SK-MEL-5 (cell line): ENCODE data around the gene NFATC2. TPM values are rescaled to one million over a fixed set of nuclear protein-coding genes. Genes with fewer than 3 reads are reported as not detected.
A peak's percentile ranks its signal among the peaks of the same experiment; 100 is the strongest.

Experiments
- DNase-seq: peaks from one replicate; pipeline ENCODE4 v3.0.0-alpha.2; 2016; ENCODE audit warnings: low read depth, low spot score
- in situ Hi-C: cut with HindIII; loops from 2 replicates; pipeline ENCODE4 v1.10.0; 2016; ENCODE audit warnings: low sequenced_read_pairs, high pct_unique_total_duplicates, low pct_unique_long_range_greater_than_20kb
- total RNA-seq: library from RNA; depleted of rRNA; stranded (reverse); fragments of >200 nt; shearing (Covaris generic); gene quantifications from 2 replicates; pipeline ENCODE4 v1.2.3, GENCODE V29; 2014

NFATC2 gene
- total RNA-seq, 1 experiment from 2014 or later: 2.6 TPM

- no peak for DNase-seq
- in situ Hi-C loops: no loop called here
These were observed 33.7 kb downstream of the NFATC2 start for GRCh38 chr20:51508780-51509179.

DNA sequence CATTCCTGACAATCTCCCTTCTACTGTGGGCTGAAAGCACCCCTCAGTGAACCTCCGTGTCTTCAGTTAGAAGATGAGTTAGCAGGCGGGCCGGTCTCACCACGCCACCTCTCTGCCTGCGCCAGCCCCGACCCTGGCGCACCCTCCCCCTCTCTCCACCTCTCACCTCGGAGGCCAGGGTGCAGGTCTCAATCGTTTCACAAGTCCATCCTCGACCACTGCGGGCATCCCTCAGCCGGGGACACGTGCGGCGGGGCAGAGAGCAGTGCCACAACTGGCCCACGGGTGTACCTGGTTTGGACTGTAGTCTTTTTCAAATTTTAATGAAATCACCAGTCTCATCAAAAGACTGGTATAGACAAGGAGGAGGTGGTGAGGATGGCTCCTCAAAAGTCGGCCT is 34.4 kb downstream of the NFATC2 start:
- in situ Hi-C loops: no loop called here
- no peak for DNase-seq

DNA sequence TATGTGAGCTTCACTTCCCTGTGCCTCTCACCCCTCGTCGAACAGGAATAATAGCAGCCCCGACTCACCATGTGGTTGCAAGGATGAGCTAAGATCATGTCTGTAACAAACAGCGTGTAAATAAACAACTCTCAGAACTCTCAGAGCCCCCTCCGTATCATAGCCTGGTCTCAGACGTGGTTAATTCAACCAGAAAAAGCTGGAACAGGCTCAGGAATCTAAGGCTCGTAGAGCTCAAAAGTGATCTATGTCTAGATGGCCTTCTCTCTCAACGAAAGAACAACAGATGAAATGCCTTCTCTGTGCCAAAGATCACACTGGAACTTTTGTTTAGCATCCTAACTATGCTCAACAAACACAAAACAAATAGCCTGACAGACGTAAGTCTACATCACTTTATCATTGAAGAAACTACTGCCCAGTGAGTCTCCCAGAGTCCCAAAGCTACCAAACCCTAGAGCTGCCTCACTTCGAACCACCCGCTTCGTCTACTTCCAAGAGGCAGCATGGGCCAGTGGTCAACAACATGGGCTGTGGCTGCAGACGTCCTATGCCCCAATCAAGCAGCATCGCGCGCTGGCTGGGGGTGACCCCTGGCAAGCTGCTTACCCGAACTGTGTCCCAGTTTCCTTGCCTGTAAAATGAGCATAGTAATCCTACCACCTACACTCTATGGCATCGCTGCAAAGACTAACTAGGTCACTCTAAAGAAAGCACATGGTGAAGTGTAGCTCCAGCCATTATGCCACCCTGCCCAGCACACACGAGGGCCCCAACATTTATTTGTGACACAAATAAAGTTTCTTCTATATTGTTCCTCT is 35.1 kb downstream of the NFATC2 start:
- no peak for DNase-seq
- in situ Hi-C loops: no loop called here

DNA sequence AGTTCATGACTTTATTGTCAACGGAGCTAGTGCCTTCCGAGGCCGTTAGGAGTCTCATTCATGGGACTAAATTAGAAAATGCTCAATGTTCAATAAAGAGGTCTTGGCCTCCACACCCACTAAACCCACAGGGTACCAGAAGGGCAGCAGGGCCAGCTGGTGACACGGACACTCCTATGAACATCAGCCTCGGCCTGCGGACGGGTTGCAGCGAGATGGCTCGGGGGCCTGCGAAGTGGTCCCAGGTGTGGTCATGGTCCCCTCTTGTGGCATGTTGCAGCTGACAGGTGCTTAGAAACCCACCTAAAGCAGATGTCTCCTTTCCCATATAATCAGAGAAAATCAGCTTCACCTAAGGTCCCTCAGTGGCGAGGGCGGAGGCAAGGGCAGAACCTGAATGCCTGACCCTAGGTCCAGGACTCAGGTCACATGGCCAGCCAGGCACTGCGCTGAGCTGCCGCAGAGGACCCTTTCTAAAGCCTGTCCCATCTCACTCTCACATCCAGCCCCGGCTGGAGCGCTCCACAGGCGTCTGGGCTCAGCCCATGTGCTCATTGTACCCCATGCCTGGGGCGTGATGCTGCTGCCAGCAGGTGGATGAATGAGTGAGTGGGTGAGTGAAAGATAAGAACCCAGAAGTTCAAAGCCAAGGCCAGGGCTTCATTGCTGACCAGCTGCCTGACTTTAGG is 35.8 kb downstream of the NFATC2 start:
- in situ Hi-C loops: no loop called here
- DNase-seq: no peak

DNA sequence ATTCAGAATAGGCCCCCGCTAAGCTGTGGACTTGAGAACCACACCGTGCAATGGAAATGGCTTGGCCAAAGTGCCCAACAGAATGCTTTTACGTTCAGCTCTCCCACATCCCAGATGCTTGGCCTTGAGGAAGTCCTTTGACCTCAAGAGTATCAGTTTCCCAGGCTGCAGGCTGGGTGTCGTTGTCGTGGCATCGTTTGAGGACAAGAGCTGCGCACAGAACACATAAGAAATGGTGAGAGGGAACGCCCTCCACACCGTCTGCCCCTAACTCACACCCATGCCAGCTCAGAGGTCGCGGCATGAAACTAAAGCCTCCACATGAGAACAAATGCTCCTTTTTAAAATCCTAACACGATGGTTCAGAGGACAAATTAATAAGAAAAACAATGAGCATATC is 37.0 kb downstream of the NFATC2 start:
- no peak for DNase-seq
- in situ Hi-C loops: no loop called here

DNA sequence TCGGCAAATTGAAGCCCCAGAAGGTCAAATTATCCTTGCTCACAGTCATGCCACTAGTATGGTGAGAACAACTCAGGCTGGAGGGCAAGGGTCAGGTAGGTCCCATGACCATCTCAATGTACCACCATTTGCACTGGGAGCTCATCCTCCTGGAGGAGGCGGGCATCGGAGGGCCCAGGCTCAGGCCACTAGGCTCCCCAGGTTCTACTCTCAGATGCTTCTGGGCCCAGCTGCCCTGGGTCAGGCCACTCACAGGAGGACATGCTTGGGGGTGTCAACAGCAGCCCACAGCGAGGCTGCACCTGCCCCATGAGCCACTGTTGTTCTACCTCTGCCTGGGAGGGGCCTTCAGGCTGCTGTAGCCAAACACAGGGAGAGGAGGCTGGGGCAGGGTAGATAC is 39.1 kb downstream of the NFATC2 start:
- in situ Hi-C loops: no loop called here

DNA sequence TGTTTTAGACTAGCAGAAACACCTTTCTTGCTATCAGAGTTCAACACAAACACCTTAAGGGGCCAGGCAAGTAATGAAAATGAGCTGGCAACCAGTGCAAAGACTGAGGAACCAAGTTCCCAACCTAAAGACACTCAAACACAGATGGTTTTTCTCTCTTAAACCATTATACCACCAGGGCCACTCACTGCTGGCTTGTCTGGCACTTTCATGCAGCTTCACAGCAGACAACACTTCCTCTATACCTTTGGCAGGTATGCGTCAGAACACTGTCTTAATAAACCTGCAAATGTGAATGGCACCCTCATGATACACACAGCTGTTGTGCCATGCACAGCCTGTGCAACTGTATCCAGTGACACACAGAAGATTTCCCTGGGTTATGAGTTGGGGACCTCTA is 41.6 kb downstream of the NFATC2 start:
- in situ Hi-C loops: no loop called here
- DNase-seq: no peak

More for the DNA sequence above, 39.1 kb downstream of the NFATC2 start:
- DNase-seq: no peak

GRCh38 chr20:51500311-51500710 is 42.2 kb downstream of the NFATC2 start:
- in situ Hi-C loops: no loop called here
- no peak for DNase-seq

GRCh38 chr20:51498765-51499540 is 43.6 kb downstream of the NFATC2 start:
- DNase-seq: no peak
- in situ Hi-C loops: loop anchor here (10.0 kb wide), 1 partner anchor 96 kb away; no protein-coding TSS in a partner anchor

DNA sequence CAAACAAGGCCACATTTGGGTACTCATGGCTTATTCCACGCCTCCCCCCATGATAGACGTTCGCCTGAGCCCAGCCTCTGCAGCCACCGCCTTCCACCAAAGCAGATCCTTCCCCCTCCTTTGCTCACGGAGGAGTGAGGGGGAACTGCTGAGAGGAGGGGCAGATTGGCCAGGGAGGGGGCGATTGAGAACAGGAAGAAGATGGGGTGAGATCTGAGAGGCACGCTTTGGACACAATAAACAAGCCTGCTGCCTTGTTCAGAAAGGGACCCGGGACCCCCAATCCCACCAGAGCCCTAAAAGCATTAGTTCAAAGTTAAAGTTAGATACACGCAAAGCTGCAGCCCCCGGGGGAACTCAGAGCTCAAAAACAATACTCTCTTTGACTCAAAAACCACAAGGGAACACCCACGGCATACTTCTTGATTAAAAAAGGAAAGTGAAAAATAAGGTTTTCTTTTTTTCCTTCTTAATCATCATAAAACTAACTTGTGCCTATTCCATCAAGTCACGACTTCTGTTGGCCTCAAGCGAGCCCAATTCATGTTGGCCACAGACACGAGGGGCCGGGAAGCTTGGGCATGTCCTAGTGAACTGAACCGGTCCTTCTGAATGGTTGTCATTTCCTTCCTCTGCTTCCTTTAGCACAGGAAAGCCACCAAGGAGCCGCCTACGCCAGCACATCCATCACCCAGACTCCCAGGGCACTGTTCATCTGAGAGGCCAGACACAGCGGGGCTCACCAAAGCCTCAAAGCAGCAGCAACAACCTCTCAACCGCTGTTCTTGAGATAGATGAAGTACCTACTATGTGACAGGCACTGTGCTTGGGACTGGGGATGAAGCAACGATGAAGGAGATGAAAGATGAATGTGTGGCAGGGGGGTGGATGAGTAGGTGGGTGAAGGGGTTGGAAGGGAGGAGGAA is 44.7 kb downstream of the NFATC2 start:
- DNase-seq: peak; percentile 79
- in situ Hi-C loops: loop anchor here (10.0 kb wide), 1 partner anchor 97 kb away; no protein-coding TSS in a partner anchor

DNA sequence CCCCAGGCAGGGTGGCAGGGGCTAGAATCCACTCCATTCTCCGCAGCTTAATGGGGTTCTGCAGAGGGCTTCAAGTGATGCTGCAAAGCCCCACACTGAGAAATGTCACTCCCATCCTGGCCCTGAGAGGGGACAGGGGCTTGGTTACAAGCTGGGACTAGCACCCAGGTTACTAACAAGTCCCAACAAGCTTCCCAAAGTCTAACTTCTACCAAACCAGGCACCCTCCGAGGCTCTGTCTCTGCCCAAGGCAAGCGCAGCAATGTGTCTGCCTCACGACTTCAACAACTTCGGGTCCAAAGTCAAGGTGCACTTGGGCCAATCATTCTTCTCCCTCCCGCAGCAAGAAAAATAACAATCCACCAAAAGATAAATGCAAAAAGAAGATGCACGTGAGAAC is 45.6 kb downstream of the NFATC2 start:
- in situ Hi-C loops: loop anchor here (10.0 kb wide), 1 partner anchor 98 kb away; no protein-coding TSS in a partner anchor
- no peak for DNase-seq

DNA sequence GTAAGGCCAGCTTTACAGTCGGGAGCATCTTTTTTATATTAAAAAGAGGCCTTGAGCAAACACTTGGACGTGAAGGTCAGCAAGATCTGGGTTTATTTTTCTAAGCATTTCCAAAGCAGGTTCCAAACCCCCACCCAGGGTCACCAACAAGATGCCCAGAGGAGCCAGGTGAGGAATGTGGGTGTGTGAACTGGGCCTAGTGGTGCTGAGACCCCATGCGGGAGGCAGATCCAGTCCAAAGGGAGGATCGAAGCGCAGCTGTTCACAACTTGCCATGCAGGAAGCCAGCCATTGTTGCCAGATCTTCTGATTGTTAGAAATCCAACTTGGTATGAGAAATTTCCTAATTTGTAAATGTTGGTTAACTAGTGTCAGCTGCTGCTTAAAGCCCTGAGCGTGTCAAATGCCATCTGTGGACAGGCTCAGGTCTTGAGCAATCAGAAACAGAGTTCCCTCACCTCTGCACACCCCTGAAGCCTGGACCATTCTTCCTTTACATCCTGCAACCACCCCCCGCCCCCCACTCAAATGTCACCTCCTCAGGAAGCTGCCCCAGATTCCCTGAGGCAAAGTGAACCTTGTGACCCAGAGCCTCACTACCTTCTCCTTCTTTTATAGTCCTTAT is 46.5 kb downstream of the NFATC2 start:
- in situ Hi-C loops: loop anchor here (10.0 kb wide), 1 partner anchor 99 kb away; no protein-coding TSS in a partner anchor
- no peak for DNase-seq

- in situ Hi-C loops: loop anchor here (10.0 kb wide), 1 partner anchor 100 kb away; no protein-coding TSS in a partner anchor
- no peak for DNase-seq
These were observed 47.2 kb downstream of the NFATC2 start for GRCh38 chr20:51495291-51495690.

DNA sequence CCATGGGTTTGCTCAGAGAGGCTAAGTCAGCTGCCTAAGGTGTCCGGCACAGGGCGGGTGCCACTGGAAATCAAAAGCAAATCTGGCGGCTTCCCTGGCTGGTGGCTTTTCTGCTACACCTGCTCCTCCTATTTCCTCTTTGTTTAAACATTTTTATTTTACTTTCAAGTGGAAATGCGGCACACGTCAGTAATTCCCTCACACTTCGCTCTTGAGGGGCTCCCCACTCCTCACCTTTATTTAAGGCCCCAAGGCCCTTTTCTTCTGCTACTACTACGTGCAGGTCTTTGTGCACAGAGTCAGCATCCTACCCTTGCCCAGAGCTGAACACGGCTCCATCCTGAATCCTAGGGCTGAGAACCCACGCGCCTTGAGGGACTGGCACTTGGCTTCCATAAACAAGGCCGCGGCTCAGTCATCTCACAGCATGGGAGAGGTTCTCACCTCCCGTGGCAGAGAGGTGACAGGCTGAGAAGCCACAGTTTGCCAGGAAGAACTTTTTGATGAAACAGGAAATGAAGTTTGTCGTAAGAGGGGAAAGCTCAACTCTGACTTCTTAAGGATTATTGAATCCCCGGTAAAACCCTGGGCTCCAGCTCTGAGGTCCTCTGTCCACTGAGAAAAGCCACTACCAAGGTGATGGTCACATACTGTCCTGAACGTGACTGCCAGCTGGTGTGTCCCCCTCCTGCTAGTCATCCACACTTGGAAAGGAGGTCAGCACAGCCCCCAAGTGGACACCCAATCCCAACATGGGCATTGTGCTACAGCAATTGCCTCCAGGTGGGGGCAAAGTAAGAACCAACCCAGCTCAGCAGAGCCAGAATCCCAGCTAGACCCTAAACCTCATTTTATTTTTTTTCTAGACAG is 48.0 kb downstream of the NFATC2 start:
- no peak for DNase-seq
- in situ Hi-C loops: loop anchor here (10.0 kb wide), 1 partner anchor 100 kb away; no protein-coding TSS in a partner anchor

- no peak for DNase-seq
- in situ Hi-C loops: loop anchor here (10.0 kb wide), 1 partner anchor 101 kb away; no protein-coding TSS in a partner anchor
These were observed 49.1 kb downstream of the NFATC2 start for GRCh38 chr20:51493346-51493791.
